PC-9 (cell line): ENCODE results near the gene EBPL.

Source experiments
- EZH2 ChIP-seq: fragments of 200-600 bp; sonication (generic); IDR thresholded peaks from 2 replicates; pipeline ENCODE4 v1.8.0; 2017; ENCODE audit warnings: antibody characterized with exemption, low read depth
- TF ChIP-seq, protein P1 (sequence below): fragments of 200-600 bp; sonication (generic); conservative IDR thresholded peaks from 2 replicates; pipeline ENCODE4 v1.6.1; 2017; ENCODE audit warnings: mixed run types, antibody characterized with exemption, mild to moderate bottlenecking, moderate library complexity

DNA sequence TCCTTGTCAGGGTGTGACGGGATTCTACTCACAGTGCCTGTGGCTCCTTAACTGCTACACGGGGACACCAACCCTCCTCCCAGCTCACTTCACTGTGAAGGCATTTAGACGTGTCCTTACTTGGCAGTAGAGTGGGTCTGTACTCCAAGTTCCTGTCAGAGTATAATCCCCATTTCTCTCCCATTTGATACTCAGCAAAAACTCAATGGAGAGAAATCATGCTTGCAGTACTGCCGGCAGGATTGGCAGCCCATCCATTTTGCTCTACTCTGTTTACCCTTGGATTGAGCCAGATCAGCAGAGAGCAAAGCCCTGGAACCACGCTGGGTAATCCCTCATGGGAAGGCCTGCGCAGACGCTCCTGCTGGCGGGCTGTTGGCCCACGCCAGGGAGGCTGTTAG, 34.0 kb downstream of the EBPL start:
- TF ChIP-seq, protein P1, sequence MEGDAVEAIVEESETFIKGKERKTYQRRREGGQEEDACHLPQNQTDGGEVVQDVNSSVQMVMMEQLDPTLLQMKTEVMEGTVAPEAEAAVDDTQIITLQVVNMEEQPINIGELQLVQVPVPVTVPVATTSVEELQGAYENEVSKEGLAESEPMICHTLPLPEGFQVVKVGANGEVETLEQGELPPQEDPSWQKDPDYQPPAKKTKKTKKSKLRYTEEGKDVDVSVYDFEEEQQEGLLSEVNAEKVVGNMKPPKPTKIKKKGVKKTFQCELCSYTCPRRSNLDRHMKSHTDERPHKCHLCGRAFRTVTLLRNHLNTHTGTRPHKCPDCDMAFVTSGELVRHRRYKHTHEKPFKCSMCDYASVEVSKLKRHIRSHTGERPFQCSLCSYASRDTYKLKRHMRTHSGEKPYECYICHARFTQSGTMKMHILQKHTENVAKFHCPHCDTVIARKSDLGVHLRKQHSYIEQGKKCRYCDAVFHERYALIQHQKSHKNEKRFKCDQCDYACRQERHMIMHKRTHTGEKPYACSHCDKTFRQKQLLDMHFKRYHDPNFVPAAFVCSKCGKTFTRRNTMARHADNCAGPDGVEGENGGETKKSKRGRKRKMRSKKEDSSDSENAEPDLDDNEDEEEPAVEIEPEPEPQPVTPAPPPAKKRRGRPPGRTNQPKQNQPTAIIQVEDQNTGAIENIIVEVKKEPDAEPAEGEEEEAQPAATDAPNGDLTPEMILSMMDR: no peak
- no peak for TF ChIP-seq EZH2
